NCI-H146 (cell line): ENCODE measurements around the gene OPCML.
A peak's percentile ranks its signal among the peaks of the same experiment; 100 is the strongest.

Experiments used
- DNase-seq: peaks from one replicate; lab custom pipeline; 2025; lab: John Stamatoyannopoulos, UW

OPCML gene

DNA sequence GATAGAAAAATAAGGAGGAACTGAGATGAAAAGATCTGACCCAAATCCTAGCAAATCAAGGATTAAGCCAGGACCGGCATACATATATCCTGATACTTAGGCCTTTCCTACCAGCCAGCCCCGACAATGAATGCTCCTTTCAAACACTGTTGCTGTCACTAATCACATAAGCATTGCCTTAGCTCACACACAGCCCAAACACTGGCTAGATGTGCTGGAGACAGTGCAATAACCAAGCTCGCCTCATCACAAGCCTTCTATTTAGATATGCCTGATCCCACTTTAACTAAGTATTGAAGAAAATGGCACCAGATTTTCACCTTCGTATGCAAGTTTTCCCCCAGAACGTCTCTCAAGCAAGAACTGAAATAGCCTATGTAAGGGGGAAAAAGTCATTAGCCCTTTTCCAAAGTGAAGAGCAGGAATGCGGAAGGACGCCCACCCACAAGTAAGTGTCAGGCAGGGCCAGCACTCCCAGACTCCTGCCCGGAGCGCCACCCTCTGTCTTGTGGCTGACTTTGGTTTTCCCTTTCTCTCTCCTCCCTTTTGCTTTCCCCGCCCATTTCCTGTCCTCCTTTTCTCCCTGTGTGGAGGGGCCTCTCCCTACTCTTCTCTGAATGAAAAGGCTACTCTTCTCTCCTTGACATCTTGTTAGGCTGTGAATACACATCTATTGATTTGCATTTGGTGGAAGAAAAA lies 8.9 kb upstream of the OPCML start:
- DNase-seq = no peak

GRCh38 chr11:133536198-133536597 lies 3.9 kb upstream of the OPCML start:
- DNase-seq = no peak

- no peak for DNase-seq
Observed at GRCh38 chr11:133533205-133533604, 904 bp upstream of the OPCML start.

DNA sequence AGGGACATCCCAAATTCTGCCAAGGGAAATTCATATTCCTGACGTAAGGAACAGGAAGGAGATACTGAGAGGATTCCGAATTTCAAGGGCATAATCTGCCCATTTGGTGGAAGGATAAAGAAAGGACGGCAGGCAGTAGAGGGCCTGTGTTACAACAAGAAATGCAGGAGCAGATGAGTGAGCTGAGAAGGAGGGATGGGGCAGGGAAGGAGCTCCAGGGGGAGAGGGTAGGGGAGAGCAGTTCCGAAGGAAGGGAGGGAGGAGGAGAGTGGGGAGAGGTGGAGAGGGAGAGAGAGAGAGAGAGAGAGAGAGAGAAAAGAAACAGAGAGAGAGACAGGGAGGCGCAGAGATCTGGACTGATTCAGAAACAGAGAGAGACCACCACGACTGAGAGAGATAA lies 843 bp downstream of the OPCML start:
- no peak for DNase-seq

- no peak for DNase-seq
Observed at GRCh38 chr11:133530501-133530835, 1.8 kb downstream of the OPCML start.

DNA sequence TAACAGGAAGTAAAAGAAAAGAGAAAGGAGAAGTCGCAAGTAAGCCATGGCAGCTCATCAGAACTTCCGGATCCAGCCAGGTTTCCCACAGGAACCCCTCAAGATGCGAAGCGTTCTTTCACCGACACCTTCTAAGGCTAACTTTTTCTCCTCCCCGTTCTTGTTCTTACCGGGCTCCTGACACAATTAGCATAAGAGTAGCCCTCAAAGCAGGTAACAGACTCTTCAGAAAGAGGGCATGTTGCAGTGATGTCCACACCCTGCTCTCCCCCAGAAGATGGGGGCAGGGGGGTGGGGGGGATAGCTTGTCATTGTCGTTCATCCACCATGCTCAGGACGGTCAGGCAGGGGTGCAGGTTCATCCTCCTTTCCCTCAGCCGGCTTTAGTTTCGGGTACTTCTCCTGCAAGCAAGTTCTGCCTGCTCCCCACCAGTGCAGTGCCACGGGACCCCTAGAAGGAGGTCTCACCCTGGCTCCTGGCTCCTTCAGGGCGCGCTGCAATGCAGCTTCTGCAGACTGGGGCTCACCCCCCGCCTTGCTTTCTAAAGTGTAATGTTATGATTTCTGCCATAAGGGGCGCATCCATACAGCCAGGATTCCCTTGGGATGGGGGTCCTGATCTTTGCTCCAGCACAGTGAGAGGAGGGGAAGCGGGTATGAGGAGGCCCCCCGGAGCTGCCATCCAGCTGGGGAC lies 2.3 kb downstream of the OPCML start:
- no peak for DNase-seq

DNA sequence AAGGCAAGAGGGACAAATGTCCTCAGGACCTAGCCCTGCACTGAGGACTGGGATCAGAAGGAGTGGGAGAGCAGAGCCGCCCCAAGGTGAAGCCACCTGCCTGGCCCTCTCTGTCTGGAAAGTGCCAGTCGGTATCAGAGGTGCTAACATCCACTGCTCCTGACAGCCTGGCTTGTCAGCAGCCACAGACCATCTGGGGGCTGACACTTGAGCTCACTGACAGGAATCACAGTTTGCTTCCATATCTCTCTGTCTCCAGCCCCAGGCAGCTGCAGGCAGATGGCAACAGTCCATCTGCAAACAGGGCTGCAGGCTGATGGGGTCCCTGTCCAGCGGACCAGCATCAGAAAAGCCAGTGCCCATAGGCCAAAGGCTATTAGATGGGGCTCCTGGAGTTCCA lies 5.5 kb downstream of the OPCML start:
- no peak for DNase-seq

DNA sequence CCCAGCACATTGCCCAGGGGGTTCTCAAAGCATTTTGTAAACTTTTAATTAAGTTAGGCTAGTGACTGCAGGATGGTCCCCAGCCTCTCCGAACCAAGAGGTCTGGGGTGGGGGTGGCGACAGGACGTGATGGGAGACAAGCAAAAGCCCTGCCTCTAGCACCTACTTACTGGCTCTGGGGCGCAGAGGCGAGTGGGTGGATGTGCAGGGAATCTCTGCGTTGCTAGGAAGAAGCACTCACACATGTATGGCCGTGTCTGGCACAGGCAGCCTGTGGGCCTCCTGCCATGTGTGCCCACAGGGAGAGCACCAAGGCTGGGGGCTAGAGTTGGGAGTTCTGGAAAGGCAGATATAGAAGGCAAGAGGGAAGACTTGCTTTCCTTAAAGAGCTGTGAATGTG lies 6.3 kb downstream of the OPCML start:
- no peak for DNase-seq

- DNase-seq = no peak
Observed at GRCh38 chr11:133524488-133524887, 7.8 kb downstream of the OPCML start.

GRCh38 chr11:133522344-133522743 lies 10.0 kb downstream of the OPCML start:
- DNase-seq = no peak

DNA sequence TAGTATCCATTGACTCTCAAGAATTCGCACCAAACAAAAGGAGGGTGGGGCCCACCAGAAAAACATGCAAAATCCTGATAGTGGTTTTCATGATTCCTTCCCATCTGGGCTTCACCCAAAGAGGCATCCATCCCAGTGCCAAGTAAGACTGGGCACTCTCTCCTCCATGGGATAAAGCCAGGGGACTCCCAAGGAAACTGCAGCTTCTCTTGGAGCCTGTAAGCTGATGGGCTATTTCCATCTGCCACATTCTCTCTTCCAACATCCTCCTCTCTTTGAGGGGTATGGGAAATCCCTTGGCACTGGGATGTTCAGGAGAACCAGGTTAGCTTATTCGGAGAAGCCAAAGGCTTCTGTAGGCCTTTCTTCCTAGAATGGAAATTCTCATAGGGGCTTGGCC lies 10.8 kb downstream of the OPCML start:
- no peak for DNase-seq

- DNase-seq = no peak
Observed at GRCh38 chr11:133520707-133521106, 11.6 kb downstream of the OPCML start.

DNA sequence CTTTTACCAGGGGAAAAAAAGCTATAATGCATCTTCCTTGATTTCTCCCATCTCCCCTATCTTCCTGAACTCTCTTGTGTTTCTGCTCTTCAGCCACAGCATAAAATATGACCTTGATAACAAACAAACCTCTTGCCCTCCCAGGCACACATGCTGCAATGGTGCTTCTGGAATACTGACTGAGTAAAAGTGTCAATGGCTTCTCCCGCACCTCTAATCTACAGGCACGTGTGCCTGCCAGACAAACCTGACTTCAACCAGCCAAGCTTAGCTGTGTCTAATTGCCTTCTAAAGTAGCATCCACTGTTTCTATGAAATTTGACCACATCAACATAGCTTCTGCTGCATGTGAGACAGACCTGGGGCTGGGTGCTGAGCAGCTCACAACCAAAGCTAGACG lies 12.7 kb downstream of the OPCML start:
- no peak for DNase-seq

- no peak for DNase-seq
Observed at GRCh38 chr11:133518702-133519264, 13.5 kb downstream of the OPCML start.

DNA sequence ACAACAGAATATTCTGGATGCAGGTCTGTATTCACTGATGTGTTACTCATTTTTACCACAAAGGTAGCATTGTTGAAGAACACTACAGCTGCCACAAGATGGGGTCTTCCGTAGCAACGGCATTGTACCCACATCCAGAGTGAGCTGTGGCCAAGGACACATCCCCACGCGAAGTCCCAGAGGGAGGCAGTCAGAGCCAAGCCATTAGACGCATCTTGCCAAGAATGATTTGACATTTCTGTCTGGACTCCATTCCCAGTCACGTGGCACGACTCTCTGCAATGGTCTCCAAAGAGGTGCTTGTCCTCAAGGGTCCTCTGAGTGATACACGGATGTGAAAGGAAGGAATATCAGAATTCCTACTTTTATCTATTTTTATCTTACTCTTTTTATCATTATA lies 15.5 kb downstream of the OPCML start:
- no peak for DNase-seq

- DNase-seq = peak; percentile 17
Observed at GRCh38 chr11:133515107-133515506, 17.2 kb downstream of the OPCML start.

- DNase-seq = no peak
Observed at GRCh38 chr11:133509924-133510697, 22.2 kb downstream of the OPCML start.

- no peak for DNase-seq
Observed at GRCh38 chr11:133508468-133508867, 23.8 kb downstream of the OPCML start.

- DNase-seq = no peak
Observed at GRCh38 chr11:133507185-133507584, 25.1 kb downstream of the OPCML start.

DNA sequence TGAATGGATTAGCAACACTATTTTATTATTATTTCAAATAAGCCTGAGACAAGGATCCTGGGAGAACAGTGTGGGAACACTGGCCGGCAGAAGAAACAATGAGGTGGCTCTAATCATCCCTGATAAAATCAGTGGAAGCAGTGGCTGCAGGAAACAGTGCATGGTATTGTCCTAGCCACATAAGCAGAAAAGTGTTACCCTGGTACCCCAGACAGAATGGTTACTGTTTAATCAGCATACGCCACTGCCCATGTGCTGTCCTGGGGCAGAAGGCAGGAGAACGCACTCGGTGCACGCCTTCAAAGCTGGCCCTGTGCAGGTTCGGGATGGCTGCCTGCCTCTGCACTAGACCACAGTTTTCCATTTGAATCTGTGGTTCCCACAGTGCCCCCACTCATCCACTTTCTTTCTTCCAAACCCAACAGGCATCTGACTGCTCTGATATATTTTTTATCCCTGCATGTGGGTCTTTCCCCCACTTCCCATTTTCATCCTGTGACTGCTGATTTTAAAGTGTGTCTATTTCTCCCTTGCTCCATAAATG lies 25.7 kb downstream of the OPCML start:
- DNase-seq = no peak

DNA sequence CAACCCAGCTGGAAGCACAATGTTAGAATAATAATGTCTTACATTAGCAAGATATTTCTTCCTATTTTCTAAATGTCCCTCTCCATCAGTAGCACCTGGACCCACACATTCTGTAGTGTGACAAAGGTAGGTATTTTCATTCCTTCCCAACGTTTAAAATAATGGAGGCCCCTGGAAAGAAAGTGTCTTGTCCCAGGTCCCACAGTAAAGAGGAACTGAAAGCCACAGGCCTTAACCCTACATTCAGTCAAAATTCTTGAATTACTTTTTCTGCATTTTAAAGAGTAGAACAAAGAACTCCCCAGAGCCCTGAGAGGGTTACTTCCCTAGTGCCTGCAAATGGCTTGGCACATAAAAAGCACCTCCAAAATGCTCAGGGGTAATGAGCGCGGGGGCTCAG lies 26.3 kb downstream of the OPCML start:
- DNase-seq = no peak

GRCh38 chr11:133504906-133505305 lies 27.4 kb downstream of the OPCML start:
- no peak for DNase-seq

- no peak for DNase-seq
Observed at GRCh38 chr11:133503776-133504175, 28.5 kb downstream of the OPCML start.
